ENCODE results near the gene SF3B4.

The SF3B4 gene

GRCh38 chr1:149932474-149932873, 4.9 kb upstream of the SF3B4 start:
- no peak for DNase-seq (ENCODE audit: low read depth)

- no peak for DNase-seq (ENCODE audit: low read depth)
Observed at GRCh38 chr1:149931212-149931790, 3.7 kb upstream of the SF3B4 start.

GRCh38 chr1:149929856-149930255, 2.3 kb upstream of the SF3B4 start:
- no peak for DNase-seq (ENCODE audit: low read depth)

GRCh38 chr1:149928401-149928724, 760 bp upstream of the SF3B4 start:
- DNase-seq (ENCODE audit: low read depth): no peak

- no peak for DNase-seq (ENCODE audit: low read depth)
Observed at GRCh38 chr1:149927056-149927562, 494 bp downstream of the SF3B4 start.

GRCh38 chr1:149926296-149926695, 1.3 kb downstream of the SF3B4 start:
- no peak for DNase-seq (ENCODE audit: low read depth)

- DNase-seq (ENCODE audit: low read depth): no peak
Observed at GRCh38 chr1:149925751-149926150, 1.9 kb downstream of the SF3B4 start.

- no peak for DNase-seq (ENCODE audit: low read depth)
Observed at GRCh38 chr1:149925345-149925744, 2.3 kb downstream of the SF3B4 start.

GRCh38 chr1:149923626-149924025, 4.0 kb downstream of the SF3B4 start:
- DNase-seq (ENCODE audit: low read depth): no peak

- DNase-seq (ENCODE audit: low read depth): peak; percentile 26
Observed at GRCh38 chr1:149917571-149918144, 9.9 kb downstream of the SF3B4 start, which contains the start of gene SV2A. Gene SV2A (minus strand): TSS chr1:149917844. CDS start chr1:149913840, 4,004 bp downstream.

- no peak for DNase-seq (ENCODE audit: low read depth)
Observed at GRCh38 chr1:149916898-149917252, 10.7 kb downstream of the SF3B4 start.

GRCh38 chr1:149916193-149916897, 11.3 kb downstream of the SF3B4 start:
- no peak for DNase-seq (ENCODE audit: low read depth)

- DNase-seq (ENCODE audit: low read depth): no peak
Observed at GRCh38 chr1:149915429-149916192, 12.0 kb downstream of the SF3B4 start.

- DNase-seq (ENCODE audit: low read depth): no peak
Observed at GRCh38 chr1:149914545-149914944, 13.1 kb downstream of the SF3B4 start.

GRCh38 chr1:149906570-149907075, 21.0 kb downstream of the SF3B4 start:
- DNase-seq (ENCODE audit: low read depth): no peak

GRCh38 chr1:149903836-149904491, 23.6 kb downstream of the SF3B4 start:
- DNase-seq (ENCODE audit: low read depth): no peak

GRCh38 chr1:149899460-149900284, 27.9 kb downstream of the SF3B4 start, which contains the start of gene BOLA1:
Gene BOLA1 (plus strand): TSS chr1:149899568. CDS start chr1:149900060, 492 bp downstream.
- DNase-seq (ENCODE audit: low read depth): peak; percentile 80

GRCh38 chr1:149896575-149896974, 31.0 kb downstream of the SF3B4 start:
- no peak for DNase-seq (ENCODE audit: low read depth)

- DNase-seq (ENCODE audit: low read depth): no peak
Observed at GRCh38 chr1:149888999-149889289, 38.7 kb downstream of the SF3B4 start.

GRCh38 chr1:149888247-149888998, 39.2 kb downstream of the SF3B4 start:
- peak; percentile 69 for DNase-seq (ENCODE audit: low read depth)

Data from GM04504 (cell line).